ENCODE results near the gene CFTR.
A peak's percentile ranks its signal among the peaks of the same experiment; 100 is the strongest.

Gene CFTR

GRCh38 chr7:117652943-117653680 lies 173.3 kb downstream of the CFTR start:
- no peak overlapping the region for H3K27ac ChIP-seq
- no peak for DNase-seq
- no peaks in the 10 kb centered on the region for H3K27me3 ChIP-seq (replicated peaks)
- H3K4me3 ChIP-seq (ENCODE audit: low read depth, low read length), result no peak overlapping the region
- in situ Hi-C loops (cut with HindIII; ENCODE audit: low pct_ligation_motif_present, low sequenced_read_pairs), result no loop called here
- TF ChIP-seq, protein P1, sequence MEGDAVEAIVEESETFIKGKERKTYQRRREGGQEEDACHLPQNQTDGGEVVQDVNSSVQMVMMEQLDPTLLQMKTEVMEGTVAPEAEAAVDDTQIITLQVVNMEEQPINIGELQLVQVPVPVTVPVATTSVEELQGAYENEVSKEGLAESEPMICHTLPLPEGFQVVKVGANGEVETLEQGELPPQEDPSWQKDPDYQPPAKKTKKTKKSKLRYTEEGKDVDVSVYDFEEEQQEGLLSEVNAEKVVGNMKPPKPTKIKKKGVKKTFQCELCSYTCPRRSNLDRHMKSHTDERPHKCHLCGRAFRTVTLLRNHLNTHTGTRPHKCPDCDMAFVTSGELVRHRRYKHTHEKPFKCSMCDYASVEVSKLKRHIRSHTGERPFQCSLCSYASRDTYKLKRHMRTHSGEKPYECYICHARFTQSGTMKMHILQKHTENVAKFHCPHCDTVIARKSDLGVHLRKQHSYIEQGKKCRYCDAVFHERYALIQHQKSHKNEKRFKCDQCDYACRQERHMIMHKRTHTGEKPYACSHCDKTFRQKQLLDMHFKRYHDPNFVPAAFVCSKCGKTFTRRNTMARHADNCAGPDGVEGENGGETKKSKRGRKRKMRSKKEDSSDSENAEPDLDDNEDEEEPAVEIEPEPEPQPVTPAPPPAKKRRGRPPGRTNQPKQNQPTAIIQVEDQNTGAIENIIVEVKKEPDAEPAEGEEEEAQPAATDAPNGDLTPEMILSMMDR (IDR thresholded peaks at IDR 0.05; ENCODE audit: low read depth, low read length, missing control alignments), result no peak
- H3K36me3 ChIP-seq (replicated peaks), result no peaks in the 10 kb centered on the region

- Histone ChIP-seq H3K36me3 (replicated peaks) (no peaks in the 10 kb centered on the region), H3K27me3 (replicated peaks) (no peaks in the 10 kb centered on the region), H3K27ac (no peak overlapping the region), H3K4me3 (ENCODE audit: low read depth, low read length) (no peak overlapping the region)
- no peak for DNase-seq
- in situ Hi-C loops (cut with HindIII; ENCODE audit: low pct_ligation_motif_present, low sequenced_read_pairs), result no loop called here
- TF ChIP-seq, protein P1 (IDR thresholded peaks at IDR 0.05; ENCODE audit: low read depth, low read length, missing control alignments), result no peak
These were observed 175.0 kb downstream of the CFTR start for GRCh38 chr7:117654780-117655179.

DNA sequence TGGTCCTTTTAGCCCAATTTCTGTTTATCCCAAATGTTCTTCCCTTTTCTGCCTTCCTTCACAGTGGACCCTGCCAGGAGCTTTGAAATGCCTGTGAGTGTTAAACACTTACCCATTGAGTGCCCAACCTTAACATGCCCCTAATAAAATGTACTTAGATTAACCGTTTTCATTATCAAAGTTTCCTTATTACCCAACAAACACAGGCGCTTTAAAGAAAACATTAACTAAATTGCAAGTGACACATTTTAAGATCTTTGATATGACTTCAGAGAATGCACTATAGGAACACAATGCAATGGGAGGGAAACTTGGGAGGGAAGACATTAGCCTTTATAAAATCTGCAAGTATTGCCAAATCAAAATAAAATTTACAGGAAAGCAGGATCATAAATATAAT lies 177.0 kb downstream of the CFTR start:
- no peaks in the 10 kb centered on the region for H3K27me3 ChIP-seq (replicated peaks)
- no peak overlapping the region for H3K27ac ChIP-seq
- H3K36me3 ChIP-seq (replicated peaks), result no peaks in the 10 kb centered on the region
- TF ChIP-seq, protein P1 (IDR thresholded peaks at IDR 0.05; ENCODE audit: low read depth, low read length, missing control alignments), result no peak
- no peak overlapping the region for H3K4me3 ChIP-seq (ENCODE audit: low read depth, low read length)
- no peak for DNase-seq
- in situ Hi-C loops (cut with HindIII; ENCODE audit: low pct_ligation_motif_present, low sequenced_read_pairs), result no loop called here

DNA sequence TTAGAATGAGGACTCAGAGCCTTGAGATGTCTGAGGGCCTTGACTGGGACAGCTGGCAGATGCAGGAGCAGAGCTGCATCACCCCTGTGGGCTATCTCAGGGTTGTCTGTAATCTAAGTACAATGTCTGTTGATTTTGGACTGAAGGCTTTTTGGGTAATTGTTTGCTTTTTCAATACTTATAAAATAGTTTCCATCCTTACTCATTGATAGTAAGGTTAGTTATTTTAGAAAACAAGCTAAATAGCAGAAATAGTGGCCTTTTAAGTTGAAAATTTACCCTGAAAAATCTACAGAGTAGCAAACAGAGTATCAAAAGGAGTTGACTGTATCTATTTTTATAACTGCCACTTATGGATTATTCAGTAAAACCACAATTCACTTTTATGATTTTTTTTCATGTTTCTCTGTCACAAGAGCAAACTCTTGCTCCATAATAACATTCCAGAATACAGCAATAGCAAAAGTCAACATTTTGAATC lies 179.7 kb downstream of the CFTR start:
- peak; percentile 53 for DNase-seq
- no peak overlapping the region for H3K4me3 ChIP-seq (ENCODE audit: low read depth, low read length)
- no peaks in the 10 kb centered on the region for H3K36me3 ChIP-seq (replicated peaks)
- TF ChIP-seq, protein P1 (IDR thresholded peaks at IDR 0.05; ENCODE audit: low read depth, low read length, missing control alignments), result no peak
- H3K27me3 ChIP-seq (replicated peaks), result no peaks in the 10 kb centered on the region
- H3K27ac ChIP-seq, result no peak overlapping the region
- in situ Hi-C loops (cut with HindIII; ENCODE audit: low pct_ligation_motif_present, low sequenced_read_pairs), result no loop called here

GRCh38 chr7:117661328-117661727 lies 181.5 kb downstream of the CFTR start:
- TF ChIP-seq, protein P1 (IDR thresholded peaks at IDR 0.05; ENCODE audit: low read depth, low read length, missing control alignments), result no peak
- no peak for DNase-seq
- Histone ChIP-seq H3K27ac (no peak overlapping the region), H3K36me3 (replicated peaks) (no peaks in the 10 kb centered on the region), H3K27me3 (replicated peaks) (no peaks in the 10 kb centered on the region), H3K4me3 (ENCODE audit: low read depth, low read length) (no peak overlapping the region)
- in situ Hi-C loops (cut with HindIII; ENCODE audit: low pct_ligation_motif_present, low sequenced_read_pairs), result no loop called here

- no peaks in the 10 kb centered on the region for H3K27me3 ChIP-seq (replicated peaks)
- no peaks in the 10 kb centered on the region for H3K36me3 ChIP-seq (replicated peaks)
- TF ChIP-seq, protein P1 (IDR thresholded peaks at IDR 0.05; ENCODE audit: low read depth, low read length, missing control alignments), result no peak
- no peak overlapping the region for H3K4me3 ChIP-seq (ENCODE audit: low read depth, low read length)
- no peak overlapping the region for H3K27ac ChIP-seq
- in situ Hi-C loops (cut with HindIII; ENCODE audit: low pct_ligation_motif_present, low sequenced_read_pairs), result no loop called here
- DNase-seq, result no peak
These were observed 184.2 kb downstream of the CFTR start for GRCh38 chr7:117664047-117664446.

All from brain microvascular endothelial cell (primary cell).